Measurements from ENCODE around the gene PPP1R9A.

PPP1R9A gene

GRCh38 chr7:95088536-95089215, 181.3 kb downstream of the PPP1R9A start:
- no peaks in the 10 kb centered on the region for H3K27me3 ChIP-seq (ENCODE audit: insufficient read depth, poor library complexity, severe bottlenecking)
- ATAC-seq (ENCODE audit: low read depth), result no peak

GRCh38 chr7:95089414-95090315, 182.3 kb downstream of the PPP1R9A start:
- no peaks in the 10 kb centered on the region for H3K4me1 ChIP-seq (ENCODE audit: insufficient read depth, poor library complexity, severe bottlenecking)
- ATAC-seq (ENCODE audit: low read depth) (no peak), DNase-seq (ENCODE audit: low spot score) (no peak)
- no peaks in the 10 kb centered on the region for H3K36me3 ChIP-seq (ENCODE audit: low read depth)
- no peak overlapping the region for H3K27ac ChIP-seq (ENCODE audit: poor library complexity, severe bottlenecking)
- no peaks in the 10 kb centered on the region for H3K9me3 ChIP-seq (ENCODE audit: severe bottlenecking)
- no peaks in the 10 kb centered on the region for H3K27me3 ChIP-seq (ENCODE audit: insufficient read depth, poor library complexity, severe bottlenecking)
- TF ChIP-seq CTCF (IDR thresholded peaks at IDR 0.05; ENCODE audit: poor library complexity, severe bottlenecking), result no peak
- no peak overlapping the region for H3K4me3 ChIP-seq (ENCODE audit: severe bottlenecking)

More at GRCh38 chr7:95088536-95089215, 181.3 kb downstream of the PPP1R9A start:
- DNase-seq (ENCODE audit: low spot score), result no peak
- Histone ChIP-seq H3K9me3 (ENCODE audit: severe bottlenecking) (no peaks in the 10 kb centered on the region), H3K4me3 (ENCODE audit: severe bottlenecking) (no peak overlapping the region), H3K27ac (ENCODE audit: poor library complexity, severe bottlenecking) (no peak overlapping the region), H3K4me1 (ENCODE audit: insufficient read depth, poor library complexity, severe bottlenecking) (no peaks in the 10 kb centered on the region), H3K36me3 (ENCODE audit: low read depth) (no peaks in the 10 kb centered on the region)
- TF ChIP-seq CTCF (IDR thresholded peaks at IDR 0.05; ENCODE audit: poor library complexity, severe bottlenecking), result no peak

- H3K27me3 ChIP-seq (ENCODE audit: insufficient read depth, poor library complexity, severe bottlenecking), result no peaks in the 10 kb centered on the region
- no peak overlapping the region for H3K27ac ChIP-seq (ENCODE audit: poor library complexity, severe bottlenecking)
- H3K4me3 ChIP-seq (ENCODE audit: severe bottlenecking), result no peak overlapping the region
- ATAC-seq (ENCODE audit: low read depth) (no peak), DNase-seq (ENCODE audit: low spot score) (no peak)
- no peaks in the 10 kb centered on the region for H3K36me3 ChIP-seq (ENCODE audit: low read depth)
- H3K4me1 ChIP-seq (ENCODE audit: insufficient read depth, poor library complexity, severe bottlenecking), result no peaks in the 10 kb centered on the region
- no peak for TF ChIP-seq CTCF (IDR thresholded peaks at IDR 0.05; ENCODE audit: poor library complexity, severe bottlenecking)
- H3K9me3 ChIP-seq (ENCODE audit: severe bottlenecking), result no peaks in the 10 kb centered on the region
Measured at GRCh38 chr7:95092324-95092723, 184.9 kb downstream of the PPP1R9A start.

- no peak for ATAC-seq (ENCODE audit: low read depth)
- H3K4me1 ChIP-seq (ENCODE audit: insufficient read depth, poor library complexity, severe bottlenecking), result no peaks in the 10 kb centered on the region
- H3K27ac ChIP-seq (ENCODE audit: poor library complexity, severe bottlenecking), result no peak overlapping the region
- H3K27me3 ChIP-seq (ENCODE audit: insufficient read depth, poor library complexity, severe bottlenecking), result no peaks in the 10 kb centered on the region
- H3K9me3 ChIP-seq (ENCODE audit: severe bottlenecking), result no peaks in the 10 kb centered on the region
- no peak for TF ChIP-seq CTCF (IDR thresholded peaks at IDR 0.05; ENCODE audit: poor library complexity, severe bottlenecking)
- H3K4me3 ChIP-seq (ENCODE audit: severe bottlenecking), result no peak overlapping the region
- no peaks in the 10 kb centered on the region for H3K36me3 ChIP-seq (ENCODE audit: low read depth)
- DNase-seq (ENCODE audit: low spot score), result no peak
Measured at GRCh38 chr7:95095259-95095965, 188.0 kb downstream of the PPP1R9A start.

Measured in RWPE2 (cell line).